DOHH2 (cell line): Measurements from ENCODE around the gene ANKRD23.

Experiments
- CTCF ChIP-seq: fragments of 200-600 bp; sonication (generic); IDR thresholded peaks from one replicate; pipeline ENCODE4 v1.5.1; 2014; ENCODE audit warnings: antibody characterized with exemption, mild to moderate bottlenecking, low read depth, low read length; ENCODE audit not compliant: poor library complexity, severe bottlenecking
- EZH2phosphoT487 ChIP-seq: fragments of 200-600 bp; sonication (generic); IDR thresholded peaks from 2 replicates; pipeline ENCODE4 v1.6.1; 2017; ENCODE audit warnings: borderline replicate concordance, mild to moderate bottlenecking, antibody characterized with exemption, low read length, moderate library complexity, mixed read lengths

GRCh38 chr2:96830044-96830562 lies 13.7 kb downstream of the ANKRD23 start:
- no peak for TF ChIP-seq CTCF
- no peak for TF ChIP-seq EZH2phosphoT487
